Liver (tissue), 3 donors: ENCODE measurements around the gene CIBAR2.

Experiments
- CTCF ChIP-seq: fragments of 150-350 bp; IDR thresholded peaks from 2 replicates; pipeline ENCODE4 v1.5.1; 2017; ENCODE audit warnings: improper control_type of control experiment, low read depth, low read length; ENCODE audit not compliant: missing input control
- FOXA1 ChIP-seq: IDR thresholded peaks from 2 replicates; pipeline ENCODE4 v1.6.1; 2016; ENCODE audit warnings: antibody characterized with exemption
- FOXA2 ChIP-seq: IDR thresholded peaks from 2 replicates; pipeline ENCODE4 v1.6.1; 2016; ENCODE audit warnings: antibody characterized with exemption
- GABPA ChIP-seq, 2 donors: IDR thresholded peaks in 1 of 2; conservative IDR thresholded peaks in 1 of 2; 2 replicates each; pipeline ENCODE4 v1.6.1; 2016; ENCODE audit warnings: antibody characterized with exemption in 2 of 2, mild to moderate bottlenecking in 1 of 2, moderate library complexity in 1 of 2
- JUND ChIP-seq, 2 donors: IDR thresholded peaks; 2 replicates each; pipeline ENCODE4 v1.6.1; 2016; ENCODE audit warnings: antibody characterized with exemption in 2 of 2
- RAD21 ChIP-seq, 2 donors: IDR thresholded peaks; 2 replicates each; pipeline ENCODE4 v1.6.1; 2016; ENCODE audit warnings: antibody characterized with exemption in 2 of 2, mild to moderate bottlenecking in 2 of 2
- RXRA ChIP-seq, 2 donors: IDR thresholded peaks; 2 replicates each; pipeline ENCODE4 v1.6.1; 2017 to 2018; ENCODE audit warnings: antibody characterized with exemption in 2 of 2, mild to moderate bottlenecking in 1 of 2
- SP1 ChIP-seq: IDR thresholded peaks from 2 replicates; pipeline ENCODE4 v1.6.1; 2018; ENCODE audit warnings: antibody characterized with exemption, mild to moderate bottlenecking
- TAF1 ChIP-seq: conservative IDR thresholded peaks from 2 replicates; pipeline ENCODE4 v1.6.1; 2016; ENCODE audit warnings: antibody characterized with exemption, mild to moderate bottlenecking
- TF ChIP-seq, protein P1 (sequence below): IDR thresholded peaks from 2 replicates; pipeline ENCODE4 v1.6.1; 2016; ENCODE audit warnings: antibody characterized with exemption, mild to moderate bottlenecking
- TF ChIP-seq, protein P2 (sequence below): IDR thresholded peaks from 2 replicates; pipeline ENCODE4 v1.6.1; 2016; ENCODE audit warnings: antibody characterized with exemption
- donor health status: healthy.
- donor health status: healthy.

DNA sequence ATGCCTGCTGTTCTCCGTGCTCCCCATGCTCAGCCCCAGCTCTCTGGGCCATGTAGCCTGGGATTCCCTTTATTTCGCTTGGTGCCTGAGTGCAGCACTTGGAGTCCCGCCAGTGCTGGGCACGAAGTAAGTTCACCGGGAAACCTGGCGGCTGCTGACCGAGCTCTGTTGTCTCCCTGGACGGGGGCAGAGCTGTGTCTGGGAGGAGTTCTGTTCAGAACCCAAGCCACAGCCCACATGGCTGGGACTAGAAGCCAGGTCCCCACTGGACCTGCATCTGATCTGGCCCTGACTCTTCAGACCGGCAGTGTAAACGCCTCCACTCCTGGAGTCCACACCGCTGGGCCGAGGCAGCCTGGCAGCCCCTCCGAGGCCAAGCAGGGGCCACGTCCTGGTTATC, 37.5 kb upstream of the CIBAR2 start:
- TF ChIP-seq CTCF (peak; percentile 1), SP1 (no peak), RXRA (IDR thresholded peaks at IDR 0.05) (peak; percentile 42 to 82), RAD21 (IDR thresholded peaks at IDR 0.05) (peak in 1 of 2 donors; percentile 27), FOXA2 (no peak), TAF1 (no peak), GABPA (IDR thresholded peaks at IDR 0.05 in 1 of 2, conservative IDR thresholded peaks at IDR 0.05 in 1 of 2) (peak in 1 of 2 donors; percentile 14), JUND (IDR thresholded peaks at IDR 0.05) (peak in 1 of 2 donors; percentile 15), FOXA1 (no peak)
- TF ChIP-seq, protein P1, sequence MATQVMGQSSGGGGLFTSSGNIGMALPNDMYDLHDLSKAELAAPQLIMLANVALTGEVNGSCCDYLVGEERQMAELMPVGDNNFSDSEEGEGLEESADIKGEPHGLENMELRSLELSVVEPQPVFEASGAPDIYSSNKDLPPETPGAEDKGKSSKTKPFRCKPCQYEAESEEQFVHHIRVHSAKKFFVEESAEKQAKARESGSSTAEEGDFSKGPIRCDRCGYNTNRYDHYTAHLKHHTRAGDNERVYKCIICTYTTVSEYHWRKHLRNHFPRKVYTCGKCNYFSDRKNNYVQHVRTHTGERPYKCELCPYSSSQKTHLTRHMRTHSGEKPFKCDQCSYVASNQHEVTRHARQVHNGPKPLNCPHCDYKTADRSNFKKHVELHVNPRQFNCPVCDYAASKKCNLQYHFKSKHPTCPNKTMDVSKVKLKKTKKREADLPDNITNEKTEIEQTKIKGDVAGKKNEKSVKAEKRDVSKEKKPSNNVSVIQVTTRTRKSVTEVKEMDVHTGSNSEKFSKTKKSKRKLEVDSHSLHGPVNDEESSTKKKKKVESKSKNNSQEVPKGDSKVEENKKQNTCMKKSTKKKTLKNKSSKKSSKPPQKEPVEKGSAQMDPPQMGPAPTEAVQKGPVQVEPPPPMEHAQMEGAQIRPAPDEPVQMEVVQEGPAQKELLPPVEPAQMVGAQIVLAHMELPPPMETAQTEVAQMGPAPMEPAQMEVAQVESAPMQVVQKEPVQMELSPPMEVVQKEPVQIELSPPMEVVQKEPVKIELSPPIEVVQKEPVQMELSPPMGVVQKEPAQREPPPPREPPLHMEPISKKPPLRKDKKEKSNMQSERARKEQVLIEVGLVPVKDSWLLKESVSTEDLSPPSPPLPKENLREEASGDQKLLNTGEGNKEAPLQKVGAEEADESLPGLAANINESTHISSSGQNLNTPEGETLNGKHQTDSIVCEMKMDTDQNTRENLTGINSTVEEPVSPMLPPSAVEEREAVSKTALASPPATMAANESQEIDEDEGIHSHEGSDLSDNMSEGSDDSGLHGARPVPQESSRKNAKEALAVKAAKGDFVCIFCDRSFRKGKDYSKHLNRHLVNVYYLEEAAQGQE: no peak
- TF ChIP-seq, protein P2, sequence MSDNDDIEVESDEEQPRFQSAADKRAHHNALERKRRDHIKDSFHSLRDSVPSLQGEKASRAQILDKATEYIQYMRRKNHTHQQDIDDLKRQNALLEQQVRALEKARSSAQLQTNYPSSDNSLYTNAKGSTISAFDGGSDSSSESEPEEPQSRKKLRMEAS: no peak
